AG04450 (cell line): ENCODE results near the gene TUBGCP3. TPM values are rescaled to one million over a fixed set of nuclear protein-coding genes. Genes with fewer than 3 reads are reported as not detected.

Source experiments
- CTCF ChIA-PET: fragments of 300-600, 350-600 bp; formaldehyde crosslinking; extraction: SDS; loops from one replicate; lab custom pipeline; 2022; ENCODE audit warnings: antibody characterized with exemption, inconsistent platforms; lab: Charles Lee
- POLR2A ChIA-PET: fragments of 350-600 bp; formaldehyde crosslinking; extraction: SDS; loops from one replicate; lab custom pipeline; 2021; ENCODE audit warnings: antibody characterized with exemption, inconsistent platforms; lab: Yijun Ruan, JAX
- DNase-seq: peaks from one replicate; pipeline ENCODE4 v3.0.0-alpha.2; 2011; ENCODE audit warnings: low read depth, low spot score
- H3K27ac ChIP-seq: one replicate; pipeline ENCODE4 v1.5.1; 2012; ENCODE audit warnings: low read depth, low read length, control low read depth
- H3K27me3 ChIP-seq: one replicate; pipeline ENCODE4 v1.6.0; 2012; ENCODE audit warnings: low read length; ENCODE audit not compliant: control insufficient read depth, insufficient read depth
- H3K4me3 ChIP-seq: 2 replicates; pipeline ENCODE4 v1.5.1; 2011; ENCODE audit warnings: mild to moderate bottlenecking, low read depth, low read length, control low read depth
- H3K9me3 ChIP-seq: 2 replicates; pipeline ENCODE4 v1.5.1; 2012; ENCODE audit warnings: low read length; ENCODE audit not compliant: control insufficient read depth, insufficient read depth
- CTCF ChIP-seq: IDR thresholded peaks from 2 replicates; pipeline ENCODE4 v1.5.1; 2011; ENCODE audit warnings: low read depth, low read length, control low read depth, inconsistent platforms
- polyA plus RNA-seq: library from polyadenylated mRNA; depleted of rRNA; stranded (reverse); fragments of >200 nt; gene quantifications from 2 replicates; pipeline ENCODE4 v1.2.3, GENCODE V29; 2011

The TUBGCP3 gene
- polyA plus RNA-seq, 1 experiment: 11.3 TPM

GRCh38 chr13:112451512-112452379 lies 136.2 kb downstream of the TUBGCP3 start:
- no peak overlapping the region for H3K4me3 ChIP-seq
- no peak for DNase-seq
- H3K27ac ChIP-seq: no peak overlapping the region
- TF ChIP-seq CTCF: no peak
- ChIA-PET CTCF (no interaction called here), POLR2A (no interaction called here)
- H3K27me3 ChIP-seq: peaks cover 3% of the 10 kb centered on the region
- peaks cover 34% of the 10 kb centered on the region for H3K9me3 ChIP-seq

- Histone ChIP-seq H3K4me3 (no peak overlapping the region), H3K27me3 (peaks cover 3% of the 10 kb centered on the region), H3K9me3 (peaks cover 34% of the 10 kb centered on the region), H3K27ac (no peak overlapping the region)
- TF ChIP-seq CTCF: no peak
- CTCF ChIA-PET: interaction anchor here (0.7 kb wide), 1 partner anchor 68 kb away, joined by 3 read pairs; no protein-coding TSS in a partner anchor
- POLR2A ChIA-PET: no interaction called here
- no peak for DNase-seq
Measured at GRCh38 chr13:112450904-112451240, 137.1 kb downstream of the TUBGCP3 start.

GRCh38 chr13:112450118-112450903 lies 137.6 kb downstream of the TUBGCP3 start:
- Histone ChIP-seq H3K9me3 (peaks cover 34% of the 10 kb centered on the region), H3K27ac (no peak overlapping the region), H3K27me3 (peaks cover 3% of the 10 kb centered on the region), H3K4me3 (no peak overlapping the region)
- CTCF ChIA-PET: interaction anchor here (0.7 kb wide), 1 partner anchor 68 kb away, joined by 3 read pairs; no protein-coding TSS in a partner anchor
- POLR2A ChIA-PET: no interaction called here
- no peak for TF ChIP-seq CTCF
- no peak for DNase-seq

- no peak for TF ChIP-seq CTCF
- peaks cover 3% of the 10 kb centered on the region for H3K27me3 ChIP-seq
- CTCF ChIA-PET: no interaction called here
- POLR2A ChIA-PET: no interaction called here
- no peak overlapping the region for H3K27ac ChIP-seq
- DNase-seq: no peak
- H3K9me3 ChIP-seq: peaks cover 29% of the 10 kb centered on the region
- H3K4me3 ChIP-seq: no peak overlapping the region
Measured at GRCh38 chr13:112449545-112449930, 138.4 kb downstream of the TUBGCP3 start.
